MM.1S (cell line): Measurements from ENCODE around the gene CXCL12.

Source experiments
- CTCF ChIP-seq: fragments of 300-600 bp; sonication (generic); IDR thresholded peaks from 2 replicates; pipeline ENCODE4 v1.5.1; 2016; ENCODE audit warnings: antibody characterized with exemption, low read length, mixed read lengths
- EZH2 ChIP-seq: fragments of 300-600 bp; sonication (generic); optimal IDR thresholded peaks from 2 replicates; pipeline ENCODE3; 2017; ENCODE audit warnings: low read depth, mild to moderate bottlenecking, antibody characterized with exemption, low read length, mixed read lengths

GRCh38 chr10:44337081-44337480 is 47.8 kb downstream of the CXCL12 start:
- TF ChIP-seq CTCF (no peak), EZH2 (no peak)
